Suppressor macrophage treated with lipopolysaccharide for 4 hours (primary cell): ENCODE data around the gene RPAP2.
A peak's percentile ranks its signal among the peaks of the same experiment; 100 is the strongest.
"Not testable (repeated sequence)": the region's sequence is repeated elsewhere in the genome, so short reads cannot be mapped to it uniquely, and the experiment has no call there.

Experiments used
- DNase-seq: peaks from one replicate; pipeline ENCODE4 v3.0.0-alpha.2; 2020

The RPAP2 gene

GRCh38 chr1:92377991-92378390 is 79.1 kb downstream of the RPAP2 start:
- not testable (repeated sequence) for DNase-seq

GRCh38 chr1:92380867-92381266 is 82.0 kb downstream of the RPAP2 start:
- no peak for DNase-seq

- not testable (repeated sequence) for DNase-seq
Measured at GRCh38 chr1:92393966-92394365, 95.1 kb downstream of the RPAP2 start.

- DNase-seq: no peak
Measured at GRCh38 chr1:92398519-92398918, 99.7 kb downstream of the RPAP2 start.

- DNase-seq: no peak
Measured at GRCh38 chr1:92399076-92399475, 100.2 kb downstream of the RPAP2 start.

GRCh38 chr1:92404661-92405060 is 105.8 kb downstream of the RPAP2 start:
- DNase-seq: no peak

- DNase-seq: no peak
Measured at GRCh38 chr1:92408825-92409224, 110.0 kb downstream of the RPAP2 start.

GRCh38 chr1:92409946-92410549 is 111.2 kb downstream of the RPAP2 start:
- DNase-seq: no peak

- no peak for DNase-seq
Measured at GRCh38 chr1:92410706-92411105, 111.8 kb downstream of the RPAP2 start.

- no peak for DNase-seq
Measured at GRCh38 chr1:92411511-92411910, 112.7 kb downstream of the RPAP2 start.

GRCh38 chr1:92419642-92420041 is 120.8 kb downstream of the RPAP2 start:
- no peak for DNase-seq

- DNase-seq: peak; percentile 20
Measured at GRCh38 chr1:92424381-92424780, 125.5 kb downstream of the RPAP2 start.

- DNase-seq: no peak
Measured at GRCh38 chr1:92425617-92426016, 126.8 kb downstream of the RPAP2 start.

- no peak for DNase-seq
Measured at GRCh38 chr1:92430030-92430429, 131.2 kb downstream of the RPAP2 start.

- not testable (repeated sequence) for DNase-seq
Measured at GRCh38 chr1:92434572-92434971, 135.7 kb downstream of the RPAP2 start.

- DNase-seq: no peak
Measured at GRCh38 chr1:92439291-92439690, 140.4 kb downstream of the RPAP2 start.

- no peak for DNase-seq
Measured at GRCh38 chr1:92441316-92441696, 142.4 kb downstream of the RPAP2 start.

GRCh38 chr1:92441697-92442342 is 143.0 kb downstream of the RPAP2 start:
- no peak for DNase-seq

GRCh38 chr1:92442351-92442750 is 143.5 kb downstream of the RPAP2 start:
- no peak for DNase-seq

GRCh38 chr1:92443893-92444292 is 145.0 kb downstream of the RPAP2 start:
- DNase-seq: no peak

GRCh38 chr1:92444351-92444750 is 145.5 kb downstream of the RPAP2 start:
- no peak for DNase-seq

- no peak for DNase-seq
Measured at GRCh38 chr1:92445865-92446264, 147.0 kb downstream of the RPAP2 start.

GRCh38 chr1:92446546-92446945 is 147.7 kb downstream of the RPAP2 start:
- no peak for DNase-seq

- DNase-seq: no peak
Measured at GRCh38 chr1:92447033-92447681, 148.3 kb downstream of the RPAP2 start.
